Measurements from ENCODE around the gene ANXA11.
A peak's percentile ranks its signal among the peaks of the same experiment; 100 is the strongest.

ANXA11 gene

DNA sequence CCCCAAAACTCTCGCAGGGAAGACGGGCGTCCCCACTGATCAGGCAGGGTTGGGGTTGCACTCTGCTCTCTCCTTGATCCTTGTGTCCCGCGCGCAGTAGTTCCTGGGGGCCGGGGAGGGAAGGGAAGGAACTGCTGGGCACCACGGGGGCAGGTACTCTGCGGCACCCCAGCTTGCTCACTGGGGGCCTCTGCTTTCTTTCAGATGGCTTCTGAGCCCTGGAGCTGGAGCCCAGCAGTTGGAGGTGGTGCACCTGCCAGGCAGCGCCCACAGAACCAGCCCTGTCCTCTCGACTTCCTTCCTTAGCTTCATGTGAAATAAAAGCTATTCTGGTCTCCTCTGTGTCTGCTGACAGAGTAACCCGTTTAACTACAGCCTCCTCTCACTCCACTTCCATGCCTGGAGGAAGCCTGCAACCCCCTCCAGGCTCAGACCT lies 60.6 kb downstream of the ANXA11 start:
- H4K20me1 ChIP-seq (ENCODE audit: control insufficient read depth, insufficient read depth, low read depth, low read length): no peaks in the 10 kb centered on the region
- no peaks in the 10 kb centered on the region for H3K9me2 ChIP-seq (replicated peaks; ENCODE audit: control insufficient read depth, low read length)
- H3K4me2 ChIP-seq (ENCODE audit: low read length): peak overlapping the region; percentile 21
- H3K27me3 ChIP-seq (ENCODE audit: control insufficient read depth, low read length): peaks cover 17% of the 10 kb centered on the region
- H3K27ac ChIP-seq (ENCODE audit: low read depth, low read length): no peak overlapping the region
- H3K4me1 ChIP-seq (ENCODE audit: control insufficient read depth, low read length): peaks cover 14% of the 10 kb centered on the region
- no peaks in the 10 kb centered on the region for H3K36me3 ChIP-seq (ENCODE audit: control insufficient read depth, low read length)
- H3K79me2 ChIP-seq (ENCODE audit: control insufficient read depth, low read length): no peaks in the 10 kb centered on the region
- TF ChIP-seq EZH2phosphoT487 (IDR thresholded peaks at IDR 0.05; ENCODE audit: borderline replicate concordance, low read length): no peak
- TF ChIP-seq, protein P1, sequence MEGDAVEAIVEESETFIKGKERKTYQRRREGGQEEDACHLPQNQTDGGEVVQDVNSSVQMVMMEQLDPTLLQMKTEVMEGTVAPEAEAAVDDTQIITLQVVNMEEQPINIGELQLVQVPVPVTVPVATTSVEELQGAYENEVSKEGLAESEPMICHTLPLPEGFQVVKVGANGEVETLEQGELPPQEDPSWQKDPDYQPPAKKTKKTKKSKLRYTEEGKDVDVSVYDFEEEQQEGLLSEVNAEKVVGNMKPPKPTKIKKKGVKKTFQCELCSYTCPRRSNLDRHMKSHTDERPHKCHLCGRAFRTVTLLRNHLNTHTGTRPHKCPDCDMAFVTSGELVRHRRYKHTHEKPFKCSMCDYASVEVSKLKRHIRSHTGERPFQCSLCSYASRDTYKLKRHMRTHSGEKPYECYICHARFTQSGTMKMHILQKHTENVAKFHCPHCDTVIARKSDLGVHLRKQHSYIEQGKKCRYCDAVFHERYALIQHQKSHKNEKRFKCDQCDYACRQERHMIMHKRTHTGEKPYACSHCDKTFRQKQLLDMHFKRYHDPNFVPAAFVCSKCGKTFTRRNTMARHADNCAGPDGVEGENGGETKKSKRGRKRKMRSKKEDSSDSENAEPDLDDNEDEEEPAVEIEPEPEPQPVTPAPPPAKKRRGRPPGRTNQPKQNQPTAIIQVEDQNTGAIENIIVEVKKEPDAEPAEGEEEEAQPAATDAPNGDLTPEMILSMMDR (IDR thresholded peaks at IDR 0.05; ENCODE audit: low read depth, low read length, poor library complexity, severe bottlenecking): no peak
- H3K9me3 ChIP-seq (ENCODE audit: control insufficient read depth, insufficient read depth, low read length): no peaks in the 10 kb centered on the region
- peaks cover 8% of the 10 kb centered on the region for H3F3A ChIP-seq (ENCODE audit: control insufficient read depth, insufficient read depth)
- no peak overlapping the region for H3K4me3 ChIP-seq (ENCODE audit: low read length)

DNA sequence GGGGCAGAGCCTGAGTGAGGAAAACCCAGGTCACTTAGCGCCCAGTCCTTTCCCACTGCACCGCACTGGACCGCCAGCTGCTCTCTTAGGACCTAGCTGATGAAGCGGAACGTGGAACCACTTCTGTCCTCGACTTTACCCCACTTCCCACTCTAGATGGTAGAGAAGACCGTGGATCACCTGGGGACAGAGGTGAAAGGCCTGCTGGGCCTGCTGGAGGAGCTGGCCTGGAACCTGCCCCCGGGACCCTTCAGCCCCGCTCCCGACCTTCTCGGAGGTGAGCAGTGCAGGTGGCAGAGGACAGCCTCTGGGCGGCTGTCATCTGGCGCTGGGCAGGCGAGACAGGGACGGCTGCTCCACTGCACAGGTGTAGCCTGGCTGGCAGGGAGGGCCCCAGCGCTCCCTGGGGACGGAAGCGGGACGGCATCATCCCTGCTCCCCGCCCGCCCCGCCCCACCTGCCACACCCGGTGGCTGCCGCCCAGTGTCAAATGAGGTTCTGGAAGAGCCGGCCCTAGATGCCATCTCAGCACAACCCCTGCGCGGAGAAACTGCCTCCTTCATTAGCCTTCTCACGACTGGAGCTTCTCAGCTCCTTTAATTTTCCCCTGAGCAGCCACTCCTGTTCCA lies 61.2 kb downstream of the ANXA11 start:
- Histone ChIP-seq H3K27ac (ENCODE audit: low read depth, low read length) (no peak overlapping the region), H3K79me2 (ENCODE audit: control insufficient read depth, low read length) (no peaks in the 10 kb centered on the region), H3F3A (ENCODE audit: control insufficient read depth, insufficient read depth) (peaks cover 8% of the 10 kb centered on the region), H3K36me3 (ENCODE audit: control insufficient read depth, low read length) (no peaks in the 10 kb centered on the region), H3K9me3 (ENCODE audit: control insufficient read depth, insufficient read depth, low read length) (no peaks in the 10 kb centered on the region), H4K20me1 (ENCODE audit: control insufficient read depth, insufficient read depth, low read depth, low read length) (no peaks in the 10 kb centered on the region), H3K4me2 (ENCODE audit: low read length) (peak overlapping the region; percentile 21), H3K9me2 (replicated peaks; ENCODE audit: control insufficient read depth, low read length) (no peaks in the 10 kb centered on the region), H3K4me3 (ENCODE audit: low read length) (no peak overlapping the region), H3K4me1 (ENCODE audit: control insufficient read depth, low read length) (peaks cover 14% of the 10 kb centered on the region), H3K27me3 (ENCODE audit: control insufficient read depth, low read length) (peaks cover 17% of the 10 kb centered on the region)
- no peak for TF ChIP-seq EZH2phosphoT487 (IDR thresholded peaks at IDR 0.05; ENCODE audit: borderline replicate concordance, low read length)
- TF ChIP-seq, protein P1 (IDR thresholded peaks at IDR 0.05; ENCODE audit: low read depth, low read length, poor library complexity, severe bottlenecking): no peak

DNA sequence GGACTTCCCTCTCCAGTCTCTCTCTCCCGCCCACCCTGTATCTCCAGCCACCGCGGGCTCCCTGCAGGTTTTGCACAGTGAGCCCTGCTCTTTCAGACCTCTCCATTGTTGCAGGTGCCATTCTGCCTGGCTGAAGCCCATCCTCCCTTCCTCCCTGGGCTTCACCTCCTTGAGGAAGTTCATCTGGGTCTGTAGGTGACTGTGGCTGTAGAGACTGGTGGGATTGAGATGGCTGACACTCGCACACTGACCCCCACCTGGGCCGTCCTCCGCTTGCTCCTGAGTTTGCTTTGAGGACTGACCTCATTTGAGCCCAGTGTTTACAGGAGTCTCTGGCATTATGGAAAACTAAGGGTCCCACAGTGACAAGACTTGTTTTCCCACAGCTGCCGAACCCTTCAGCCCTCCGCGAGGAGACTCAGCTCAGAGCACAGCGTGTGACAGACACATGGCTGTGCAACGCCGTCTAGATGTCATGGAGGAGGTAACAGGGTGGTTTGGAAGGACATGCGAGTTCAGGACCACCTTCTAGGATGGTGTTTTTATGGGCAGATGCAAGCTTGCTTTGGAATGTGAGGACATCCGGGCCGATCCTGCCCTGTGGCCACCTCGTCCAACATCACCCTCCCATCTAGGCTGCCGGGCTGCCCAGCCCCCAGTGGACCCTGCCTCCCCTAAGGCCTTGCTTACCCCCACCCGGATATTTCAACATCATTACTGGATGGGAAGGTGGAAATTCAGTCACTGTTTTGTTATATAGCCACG lies 63.5 kb downstream of the ANXA11 start:
- H3K36me3 ChIP-seq (ENCODE audit: control insufficient read depth, low read length): no peaks in the 10 kb centered on the region
- peaks cover 8% of the 10 kb centered on the region for H3F3A ChIP-seq (ENCODE audit: control insufficient read depth, insufficient read depth)
- no peaks in the 10 kb centered on the region for H3K9me3 ChIP-seq (ENCODE audit: control insufficient read depth, insufficient read depth, low read length)
- peaks cover 17% of the 10 kb centered on the region for H3K27me3 ChIP-seq (ENCODE audit: control insufficient read depth, low read length)
- no peak overlapping the region for H3K4me2 ChIP-seq (ENCODE audit: low read length)
- no peak overlapping the region for H3K27ac ChIP-seq (ENCODE audit: low read depth, low read length)
- no peak for TF ChIP-seq EZH2phosphoT487 (IDR thresholded peaks at IDR 0.05; ENCODE audit: borderline replicate concordance, low read length)
- TF ChIP-seq, protein P1 (IDR thresholded peaks at IDR 0.05; ENCODE audit: low read depth, low read length, poor library complexity, severe bottlenecking): no peak
- no peaks in the 10 kb centered on the region for H3K9me2 ChIP-seq (replicated peaks; ENCODE audit: control insufficient read depth, low read length)
- no peaks in the 10 kb centered on the region for H4K20me1 ChIP-seq (ENCODE audit: control insufficient read depth, insufficient read depth, low read depth, low read length)
- no peaks in the 10 kb centered on the region for H3K79me2 ChIP-seq (ENCODE audit: control insufficient read depth, low read length)
- H3K4me1 ChIP-seq (ENCODE audit: control insufficient read depth, low read length): peaks cover 14% of the 10 kb centered on the region
- no peak overlapping the region for H3K4me3 ChIP-seq (ENCODE audit: low read length)

Data from DOHH2 (cell line).